Prostate gland (tissue), 2 donors: ENCODE measurements around the gene UGT2A3. TPM values are rescaled to one million over a fixed set of nuclear protein-coding genes. Genes with fewer than 3 reads are reported as not detected.

Experiments
- DNase-seq: peaks from one replicate; pipeline ENCODE4 v3.0.0-alpha.2; 2019; ENCODE audit warnings: low spot score
- H3K27ac ChIP-seq, 2 donors: fragments of 200-600 bp; sonication (generic); 2 replicates each; pipeline ENCODE4 v1.5.1; 2017 to 2019
- H3K27me3 ChIP-seq: fragments of 200-600 bp; sonication (generic); replicated peaks from 2 replicates; pipeline ENCODE4 v1.5.1; 2019; ENCODE audit not compliant: insufficient read depth
- H3K36me3 ChIP-seq, 2 donors: fragments of 200-600 bp; sonication (generic); 1 replicate in 1 of 2; 2 replicates in 1 of 2; pipeline versions ENCODE4 v1.5.1 to v1.8.1; 2017 to 2019
- H3K4me1 ChIP-seq: fragments of 200-600 bp; sonication (generic); replicated peaks from 2 replicates; pipeline ENCODE4 v1.5.1; 2019
- H3K4me3 ChIP-seq, 2 donors: fragments of 200-600 bp; sonication (generic); 2 replicates each; pipeline ENCODE4 v1.5.1; 2017 to 2019
- H3K9me3 ChIP-seq: fragments of 200-600 bp; sonication (generic); 2 replicates; pipeline ENCODE4 v1.5.1; 2017
- CTCF ChIP-seq, 4 experiments: fragments of 200-600 bp in 2 of 4; fragments of 450-650 bp in 2 of 4; sonication (generic) in 2 of 4; IDR thresholded peaks; 1 replicate in 3 of 4; 2 replicates in 1 of 4; pipeline ENCODE4 v1.5.1; 2016 to 2019; ENCODE audit warnings: antibody characterized with exemption in 4 of 4, mild to moderate bottlenecking in 2 of 4, moderate library complexity in 2 of 4
- POLR2A ChIP-seq: fragments of 450-650 bp; IDR thresholded peaks from one replicate; pipeline ENCODE4 v1.6.1; 2016; ENCODE audit warnings: antibody characterized with exemption, mild to moderate bottlenecking
- POLR2AphosphoS5 ChIP-seq: sonication (generic); formaldehyde crosslinking; IDR thresholded peaks from one replicate; pipeline ENCODE4 v1.6.1; 2017; ENCODE audit warnings: antibody characterized with exemption
- WGBS: methylation state at CpG from one replicate; pipeline ENCODE4 v1.1.5; 2018; 5-methylcytosine and 5-hydroxymethylcytosine counted together
- intact Hi-C: fragments of 100-400 bp; cut with DNase I; formaldehyde crosslinking; loops from one replicate; pipeline ENCODE4 v1.14.2; 2022
- total RNA-seq, 2 donors: library from RNA; depleted of rRNA; stranded (reverse); fragments of >200 nt; gene quantifications; one replicate each; pipeline ENCODE4 v1.1.0, GENCODE V29; 2016

The UGT2A3 gene
- total RNA-seq, 2 donors from 2014 or later = not detected

GRCh38 chr4:68954126-68954525, 2.5 kb upstream of the UGT2A3 start:
- Histone ChIP-seq H3K36me3 (no peaks in the 10 kb centered on the region), H3K27ac (no peak overlapping the region), H3K4me3 (no peak overlapping the region), H3K4me1 (no peaks in the 10 kb centered on the region), H3K27me3 (no peaks in the 10 kb centered on the region), H3K9me3 (no peaks in the 10 kb centered on the region)
- DNase-seq = no peak
- intact Hi-C loops = no loop called here
- 76% methylated on average over 3 of the region's 3 CpGs for WGBS
- no peak for TF ChIP-seq CTCF (IDR thresholded peaks at IDR 0.05)
- TF ChIP-seq POLR2A = no peak
- no peak for TF ChIP-seq POLR2AphosphoS5

GRCh38 chr4:68953056-68953596, 1.5 kb upstream of the UGT2A3 start:
- no peak for TF ChIP-seq POLR2A
- no peak for TF ChIP-seq POLR2AphosphoS5
- TF ChIP-seq CTCF (IDR thresholded peaks at IDR 0.05) = no peak
- no peak for DNase-seq
- H3K4me1 ChIP-seq = no peaks in the 10 kb centered on the region
- 56% methylated on average over 2 of the region's 2 CpGs for WGBS
- no peak overlapping the region for H3K27ac ChIP-seq
- H3K27me3 ChIP-seq = no peaks in the 10 kb centered on the region
- H3K36me3 ChIP-seq = no peaks in the 10 kb centered on the region
- no peak overlapping the region for H3K4me3 ChIP-seq
- intact Hi-C loops = no loop called here
- no peaks in the 10 kb centered on the region for H3K9me3 ChIP-seq

GRCh38 chr4:68951806-68952585, 392 bp upstream of the UGT2A3 start:
- DNase-seq = no peak
- Histone ChIP-seq H3K27me3 (no peaks in the 10 kb centered on the region), H3K27ac (no peak overlapping the region), H3K36me3 (no peaks in the 10 kb centered on the region), H3K4me3 (no peak overlapping the region), H3K9me3 (no peaks in the 10 kb centered on the region), H3K4me1 (no peaks in the 10 kb centered on the region)
- no peak for TF ChIP-seq POLR2A
- TF ChIP-seq POLR2AphosphoS5 = no peak
- no peak for TF ChIP-seq CTCF (IDR thresholded peaks at IDR 0.05)
- 20% methylated on average over 2 of the region's 2 CpGs for WGBS
- intact Hi-C loops = no loop called here

GRCh38 chr4:68950033-68950432, 1.6 kb downstream of the UGT2A3 start:
- no peak for DNase-seq
- H3K36me3 ChIP-seq = no peaks in the 10 kb centered on the region
- no peaks in the 10 kb centered on the region for H3K9me3 ChIP-seq
- 90% methylated on average over 2 of the region's 2 CpGs for WGBS
- no peaks in the 10 kb centered on the region for H3K4me1 ChIP-seq
- TF ChIP-seq POLR2A (no peak), CTCF (IDR thresholded peaks at IDR 0.05) (no peak), POLR2AphosphoS5 (no peak)
- no peak overlapping the region for H3K27ac ChIP-seq
- intact Hi-C loops = no loop called here
- H3K27me3 ChIP-seq = no peaks in the 10 kb centered on the region
- H3K4me3 ChIP-seq = no peak overlapping the region

GRCh38 chr4:68948985-68949384, 2.6 kb downstream of the UGT2A3 start:
- Histone ChIP-seq H3K9me3 (no peaks in the 10 kb centered on the region), H3K27me3 (no peaks in the 10 kb centered on the region), H3K4me1 (no peaks in the 10 kb centered on the region), H3K4me3 (no peak overlapping the region), H3K27ac (no peak overlapping the region), H3K36me3 (no peaks in the 10 kb centered on the region)
- WGBS = 92% methylated on average over 3 of the region's 3 CpGs
- DNase-seq = no peak
- intact Hi-C loops = no loop called here
- TF ChIP-seq POLR2A (no peak), CTCF (IDR thresholded peaks at IDR 0.05) (no peak), POLR2AphosphoS5 (no peak)
